Stimulated activated CD4-positive, alpha-beta T cell treated with anti-CD3 and anti-CD28 coated beads, Interleukin-1b, Interleukin-23, amount 100 ng/mL, for 1 hour (primary cell): ENCODE results near the gene TIAM1.

Experiments used
- DNase-seq, 2 donors: peaks; one replicate each; pipeline ENCODE4 v3.0.0-alpha.2; 2020; ENCODE audit warnings: low read depth in 2 of 2

Gene TIAM1

DNA sequence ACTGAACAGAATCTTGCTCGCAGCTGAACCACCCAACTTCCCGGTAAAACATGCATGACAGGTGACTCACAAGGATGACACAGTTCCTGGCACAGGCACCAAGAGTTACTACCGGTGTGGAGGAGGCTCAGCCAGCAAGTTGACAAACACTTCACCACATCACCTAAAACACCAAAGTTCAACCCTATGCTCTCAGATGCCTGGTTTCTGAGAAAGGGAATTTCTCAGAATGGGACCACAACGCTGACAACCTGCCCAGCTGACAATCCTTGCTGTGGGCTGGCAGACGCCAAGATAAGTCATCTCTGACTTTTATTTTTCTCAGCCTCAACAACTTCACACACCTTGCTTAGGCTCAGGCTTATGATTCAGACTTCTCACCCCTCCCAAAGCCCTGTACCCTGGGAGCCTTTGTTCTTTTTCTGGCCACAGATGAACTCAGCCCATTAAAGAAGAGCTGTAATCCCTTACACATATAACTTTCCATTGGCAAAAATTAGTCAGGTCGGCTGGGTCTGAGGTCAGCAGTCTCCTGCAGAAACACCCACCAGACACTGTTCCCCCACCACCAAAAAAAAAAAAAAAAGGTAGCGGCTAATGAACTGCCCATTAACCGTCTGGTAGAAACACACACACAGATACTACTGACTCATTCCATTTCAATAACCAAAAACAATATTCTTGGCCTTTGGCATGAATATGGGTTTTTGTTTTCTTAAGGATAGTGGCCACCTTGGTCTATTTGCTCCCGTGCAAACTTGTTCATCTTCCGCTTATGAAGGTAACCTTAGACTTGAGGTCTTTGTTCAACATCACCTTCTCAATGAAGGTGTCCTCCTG, 10.8 kb upstream of the TIAM1 start:
- peak; percentile 43 to 52 for DNase-seq

- no peak for DNase-seq
These were observed 10.1 kb upstream of the TIAM1 start for GRCh38 chr21:31354122-31354521.

- no peak for DNase-seq
These were observed 8.8 kb upstream of the TIAM1 start for GRCh38 chr21:31352836-31353235.

DNA sequence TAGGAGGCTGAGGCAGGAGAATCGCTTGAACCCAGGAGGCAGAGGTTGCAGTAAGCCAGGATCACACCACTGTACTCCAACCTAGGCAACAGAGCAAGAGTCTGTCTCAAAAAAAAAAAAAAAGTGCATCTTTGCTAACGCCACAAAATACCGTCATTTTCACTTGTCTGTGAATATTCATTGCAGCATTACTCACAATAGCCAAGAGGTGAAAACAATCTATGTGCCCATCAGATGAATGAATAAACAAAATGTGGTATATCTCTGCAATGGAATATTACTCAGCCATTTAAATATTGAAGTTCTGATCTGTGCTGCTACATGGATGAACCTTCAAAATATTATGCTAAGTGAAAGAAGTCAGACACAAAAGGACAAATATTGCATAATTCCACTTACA, 7.9 kb upstream of the TIAM1 start:
- no peak for DNase-seq

DNA sequence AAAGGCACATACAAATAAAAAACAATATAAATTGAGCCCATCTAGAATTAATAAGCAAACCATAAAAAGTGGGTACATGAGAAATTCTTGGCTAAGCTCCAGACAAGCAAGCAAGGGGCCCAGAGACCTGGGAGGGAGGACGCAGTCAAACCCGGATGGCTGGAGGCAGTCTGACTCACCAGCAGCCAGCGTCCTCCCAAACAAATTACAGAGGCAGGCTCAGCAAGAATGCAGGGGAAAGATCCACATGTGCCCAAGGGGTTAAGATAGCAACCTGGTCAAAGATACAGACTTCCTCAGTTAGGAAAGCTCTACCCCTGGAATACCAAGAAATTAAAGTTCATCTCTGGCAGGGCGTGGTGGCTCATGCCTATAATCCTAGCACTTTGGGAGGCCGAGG, 7.4 kb upstream of the TIAM1 start:
- no peak for DNase-seq

GRCh38 chr21:31349208-31349607, 5.1 kb upstream of the TIAM1 start:
- no peak for DNase-seq

- DNase-seq = no peak
These were observed 4.1 kb upstream of the TIAM1 start for GRCh38 chr21:31348188-31348587.

GRCh38 chr21:31347435-31348032, 3.5 kb upstream of the TIAM1 start:
- no peak for DNase-seq

DNA sequence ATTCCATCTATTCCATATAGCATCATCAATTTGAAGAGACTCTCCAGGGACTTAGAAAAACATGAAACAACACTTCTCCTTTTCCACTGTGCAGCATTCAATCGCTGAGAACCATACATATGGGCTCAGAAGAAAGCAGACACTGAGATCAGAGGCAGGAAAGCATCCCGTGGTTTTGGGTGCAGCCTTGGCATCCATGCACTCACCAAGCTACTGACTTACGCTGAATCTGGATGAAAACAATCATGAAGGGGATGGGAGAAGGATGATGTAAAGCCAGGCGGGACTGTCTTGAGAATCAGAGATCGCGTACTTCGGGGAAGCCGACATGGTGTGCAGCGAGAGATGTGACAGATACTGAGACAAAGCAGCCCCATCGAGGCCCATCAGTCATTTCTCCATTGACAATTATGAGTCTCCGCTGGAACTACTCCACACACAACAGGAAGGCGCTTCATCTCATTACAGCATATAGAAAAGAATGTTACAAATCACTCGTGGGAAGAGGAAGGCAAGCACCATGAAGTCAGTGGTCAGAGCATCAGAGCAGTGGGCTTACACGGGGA, 2.3 kb upstream of the TIAM1 start:
- no peak for DNase-seq

DNA sequence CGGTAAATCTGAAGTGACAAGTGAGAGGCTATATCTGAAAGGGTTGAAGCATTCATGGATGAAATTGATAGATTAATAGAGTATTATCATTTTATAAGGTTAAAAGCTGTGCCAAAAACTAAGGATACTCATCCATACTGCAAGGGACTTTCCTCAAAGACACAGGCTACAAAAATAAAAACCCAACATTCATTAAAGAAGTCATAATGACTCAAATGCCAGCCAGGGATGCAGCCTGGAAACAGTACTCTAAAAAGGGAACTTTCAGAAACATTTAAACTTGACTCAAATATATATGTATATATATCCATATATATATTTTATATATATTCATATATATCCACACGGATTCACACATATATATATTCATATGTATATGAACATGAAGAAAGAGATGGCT, 1.1 kb upstream of the TIAM1 start:
- no peak for DNase-seq

GRCh38 chr21:31343030-31343510, 991 bp downstream of the TIAM1 start:
- no peak for DNase-seq

- no peak for DNase-seq
These were observed 1.7 kb downstream of the TIAM1 start for GRCh38 chr21:31342348-31342747.

GRCh38 chr21:31340942-31341487, 3.0 kb downstream of the TIAM1 start:
- no peak for DNase-seq

DNA sequence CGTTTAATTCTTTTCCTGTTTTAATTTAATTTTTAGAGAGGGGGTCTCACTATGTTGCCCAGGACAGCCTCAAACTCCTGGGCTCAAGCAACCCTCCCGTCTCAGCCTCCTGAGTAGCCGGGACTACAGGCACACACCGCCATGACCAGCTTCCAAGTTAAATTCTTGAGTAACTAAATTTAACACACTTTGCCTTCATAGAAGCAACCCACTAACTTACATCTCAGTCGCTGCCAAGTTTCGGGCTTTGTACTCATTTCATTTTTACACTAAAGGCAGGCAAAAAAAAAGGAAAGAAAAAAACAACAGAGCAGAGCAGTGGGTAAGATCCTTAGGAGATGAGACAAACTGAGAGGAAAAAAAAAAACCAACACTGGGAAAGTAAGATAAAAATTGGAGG, 3.5 kb downstream of the TIAM1 start:
- DNase-seq = no peak

DNA sequence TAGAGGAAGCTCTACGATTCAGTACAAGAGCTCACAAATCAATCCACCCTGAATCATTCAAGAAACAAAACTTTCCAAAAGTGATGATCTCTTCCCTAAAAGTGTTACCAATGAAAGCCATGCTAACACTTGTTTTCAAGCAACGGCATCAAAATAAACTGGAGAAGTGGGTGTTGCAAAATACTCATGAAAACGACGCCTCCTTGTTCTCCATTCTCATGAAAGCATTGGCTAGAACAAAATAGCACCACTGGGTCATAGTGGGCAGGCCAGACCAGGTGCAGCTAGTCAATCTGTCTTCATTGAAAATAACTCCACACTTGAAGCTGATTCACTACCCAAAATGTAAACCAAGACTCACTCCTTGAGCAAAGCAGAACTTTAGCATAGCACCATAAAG, 4.3 kb downstream of the TIAM1 start:
- DNase-seq = no peak

DNA sequence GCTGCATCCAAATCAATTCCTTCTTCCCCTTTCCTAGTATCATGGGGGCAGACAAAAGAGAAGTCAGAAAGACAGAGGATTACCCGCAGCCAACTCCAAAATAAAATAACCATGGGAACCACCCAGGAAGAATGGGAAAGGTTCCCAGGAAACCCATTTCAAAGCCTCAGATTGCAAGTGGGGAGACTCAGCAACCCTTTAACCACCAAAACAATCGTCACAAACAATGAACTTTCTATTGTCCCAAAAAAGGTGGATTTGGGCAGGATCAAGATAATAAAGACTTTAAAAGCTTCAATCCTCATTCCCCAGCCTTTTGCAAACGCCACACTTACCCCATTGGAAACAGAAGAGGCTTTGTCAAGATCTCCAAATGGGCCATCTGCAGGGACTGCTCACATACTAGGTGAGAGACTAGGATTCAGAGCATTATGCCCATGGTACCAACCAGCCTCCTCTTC, 5.1 kb downstream of the TIAM1 start:
- DNase-seq = no peak

- DNase-seq = no peak
These were observed 5.8 kb downstream of the TIAM1 start for GRCh38 chr21:31337996-31338907.

GRCh38 chr21:31337086-31337485, 7.0 kb downstream of the TIAM1 start:
- DNase-seq = no peak

GRCh38 chr21:31336739-31337040, 7.4 kb downstream of the TIAM1 start:
- DNase-seq = no peak

GRCh38 chr21:31335957-31336738, 7.9 kb downstream of the TIAM1 start:
- DNase-seq = no peak

DNA sequence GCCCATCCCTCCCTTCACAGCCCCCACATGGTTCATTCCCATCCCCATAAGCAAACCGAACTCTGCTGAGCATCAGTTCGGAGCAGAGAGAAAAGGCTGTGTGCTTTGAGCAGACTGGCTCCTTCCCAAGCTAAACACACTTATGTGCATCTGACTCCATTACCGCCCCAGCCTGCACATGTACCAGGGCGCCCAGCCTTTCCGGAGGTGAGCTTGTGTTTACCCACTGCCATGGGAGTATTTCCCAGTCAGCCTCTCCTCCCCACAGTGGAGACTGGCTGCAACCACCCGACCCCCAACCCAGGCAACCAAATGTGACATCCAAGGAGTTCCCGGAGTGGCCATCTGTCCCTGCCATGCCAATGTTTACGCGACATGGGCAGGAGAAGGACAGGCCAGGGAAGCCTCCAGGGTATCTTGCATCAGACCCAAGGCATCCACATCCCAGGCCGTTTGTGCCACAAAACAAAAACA, 9.4 kb downstream of the TIAM1 start:
- no peak for DNase-seq
